ENCODE data around the gene ABCA1.

- TF ChIP-seq CTCF (IDR thresholded peaks at IDR 0.05) (no peak), POLR2AphosphoS5 (IDR thresholded peaks at IDR 0.05; ENCODE audit: insufficient read depth in 1 of 2, low read depth in 1 of 2) (no peak), POLR2A (IDR thresholded peaks at IDR 0.05) (no peak)
Observed at GRCh38 chr9:104766025-104766424, 161.9 kb downstream of the ABCA1 start.

All from vagina (tissue), 2 donors.